ENCODE measurements around the gene LNPEP. TPM values are rescaled to one million over a fixed set of nuclear protein-coding genes. Genes with fewer than 3 reads are reported as not detected.
A peak's percentile ranks its signal among the peaks of the same experiment; 100 is the strongest.

LNPEP gene
- total RNA-seq, 6 donors from 2014 or later = 28.9 to 67.2 (median 42.7) TPM

DNA sequence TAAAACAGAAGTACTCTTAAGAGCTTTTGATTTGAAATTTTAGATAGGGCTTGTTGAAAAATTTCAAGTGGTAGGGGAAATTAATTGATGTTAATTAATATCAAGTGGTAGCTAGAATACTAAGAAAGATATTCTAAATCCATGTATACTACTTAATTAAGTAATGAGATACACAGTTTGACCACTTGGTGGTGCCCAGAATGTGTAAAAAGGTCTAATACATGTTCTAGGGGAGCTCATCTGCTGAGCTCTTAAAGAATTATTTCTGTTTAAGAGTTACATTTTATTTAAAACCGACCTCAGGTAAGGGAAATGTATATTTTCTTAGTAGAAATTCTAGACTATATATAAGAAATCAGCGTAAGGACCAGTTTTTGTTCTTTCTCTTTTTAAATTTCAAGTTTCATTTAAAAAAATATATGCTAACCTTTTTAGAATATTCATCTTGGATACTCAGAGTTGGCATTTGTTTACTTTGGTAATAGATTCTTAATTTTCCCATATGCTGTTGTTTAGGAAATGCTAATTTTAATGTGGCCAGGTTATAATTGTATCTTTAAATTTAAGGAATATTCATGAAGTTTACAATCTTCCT is 61.5 kb downstream of the LNPEP start:
- Histone ChIP-seq H3K36me3 (peaks cover 0 to 42% (median 10%) of the 10 kb centered on the region in 4 donors), H3K27me3 (no peaks in the 10 kb centered on the region), H3K4me3 (no peak overlapping the region), H3K27ac (no peak overlapping the region), H3K9me3 (no peaks in the 10 kb centered on the region), H3K4me1 (no peaks in the 10 kb centered on the region)
- ATAC-seq (ENCODE audit: low FRiP score in 2 of 2) (peak in 1 of 2 donors; percentile 46), DNase-seq (no peak)
- TF ChIP-seq, protein P1, sequence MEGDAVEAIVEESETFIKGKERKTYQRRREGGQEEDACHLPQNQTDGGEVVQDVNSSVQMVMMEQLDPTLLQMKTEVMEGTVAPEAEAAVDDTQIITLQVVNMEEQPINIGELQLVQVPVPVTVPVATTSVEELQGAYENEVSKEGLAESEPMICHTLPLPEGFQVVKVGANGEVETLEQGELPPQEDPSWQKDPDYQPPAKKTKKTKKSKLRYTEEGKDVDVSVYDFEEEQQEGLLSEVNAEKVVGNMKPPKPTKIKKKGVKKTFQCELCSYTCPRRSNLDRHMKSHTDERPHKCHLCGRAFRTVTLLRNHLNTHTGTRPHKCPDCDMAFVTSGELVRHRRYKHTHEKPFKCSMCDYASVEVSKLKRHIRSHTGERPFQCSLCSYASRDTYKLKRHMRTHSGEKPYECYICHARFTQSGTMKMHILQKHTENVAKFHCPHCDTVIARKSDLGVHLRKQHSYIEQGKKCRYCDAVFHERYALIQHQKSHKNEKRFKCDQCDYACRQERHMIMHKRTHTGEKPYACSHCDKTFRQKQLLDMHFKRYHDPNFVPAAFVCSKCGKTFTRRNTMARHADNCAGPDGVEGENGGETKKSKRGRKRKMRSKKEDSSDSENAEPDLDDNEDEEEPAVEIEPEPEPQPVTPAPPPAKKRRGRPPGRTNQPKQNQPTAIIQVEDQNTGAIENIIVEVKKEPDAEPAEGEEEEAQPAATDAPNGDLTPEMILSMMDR (IDR thresholded peaks at IDR 0.05) = peak in 4 of 6 experiments; percentile 13 to 48 (median 38)
- TF ChIP-seq EP300 (IDR thresholded peaks at IDR 0.05) (no peak), POLR2AphosphoS5 (IDR thresholded peaks at IDR 0.05) (no peak), POLR2A (IDR thresholded peaks at IDR 0.05) (no peak)
- 53 to 58% methylated on average over 2 of the region's 2 CpGs for WGBS, 2 donors

DNA sequence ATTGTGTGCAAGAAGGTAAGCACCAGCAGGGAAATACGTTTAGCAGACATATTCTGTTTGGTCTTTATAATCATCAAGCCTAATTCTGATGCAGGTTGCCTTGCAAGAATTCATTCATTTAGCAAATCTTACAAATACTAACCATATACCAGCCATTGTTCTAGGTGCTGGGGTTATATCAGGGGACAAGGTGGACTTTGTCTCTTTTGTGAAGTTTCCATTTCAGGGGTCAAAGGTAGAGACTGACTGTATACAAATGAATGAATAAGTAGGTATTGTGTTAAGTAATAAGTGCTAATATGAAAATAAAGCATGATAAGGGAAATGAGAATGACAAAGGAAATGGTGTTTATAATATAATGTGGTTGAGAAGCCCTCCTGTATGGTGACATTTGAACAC is 64.0 kb downstream of the LNPEP start:
- Histone ChIP-seq H3K27ac (no peak overlapping the region), H3K9me3 (no peaks in the 10 kb centered on the region), H3K4me1 (no peaks in the 10 kb centered on the region), H3K27me3 (no peaks in the 10 kb centered on the region), H3K36me3 (peaks cover 0 to 41% (median 6%) of the 10 kb centered on the region in 4 donors), H3K4me3 (no peak overlapping the region)
- WGBS, 2 donors = 88 to 92% methylated on average over 1 of the region's 1 CpG
- TF ChIP-seq, protein P1 (IDR thresholded peaks at IDR 0.05) = no peak
- TF ChIP-seq POLR2A (IDR thresholded peaks at IDR 0.05) (no peak), EP300 (IDR thresholded peaks at IDR 0.05) (no peak), POLR2AphosphoS5 (IDR thresholded peaks at IDR 0.05) (no peak)
- DNase-seq = no peak
- no peak for ATAC-seq (ENCODE audit: low FRiP score in 2 of 2)

GRCh38 chr5:97000391-97000790 is 64.5 kb downstream of the LNPEP start:
- 72 to 82% methylated on average over 3 of the region's 3 CpGs for WGBS, 2 donors
- ATAC-seq (ENCODE audit: low FRiP score in 2 of 2) = no peak
- TF ChIP-seq POLR2A (IDR thresholded peaks at IDR 0.05) (no peak), EP300 (IDR thresholded peaks at IDR 0.05) (no peak)
- Histone ChIP-seq H3K27ac (no peak overlapping the region), H3K36me3 (peaks cover 0 to 42% (median 6%) of the 10 kb centered on the region in 4 donors), H3K9me3 (no peaks in the 10 kb centered on the region), H3K4me3 (no peak overlapping the region), H3K4me1 (no peaks in the 10 kb centered on the region), H3K27me3 (no peaks in the 10 kb centered on the region)
- no peak for DNase-seq

DNA sequence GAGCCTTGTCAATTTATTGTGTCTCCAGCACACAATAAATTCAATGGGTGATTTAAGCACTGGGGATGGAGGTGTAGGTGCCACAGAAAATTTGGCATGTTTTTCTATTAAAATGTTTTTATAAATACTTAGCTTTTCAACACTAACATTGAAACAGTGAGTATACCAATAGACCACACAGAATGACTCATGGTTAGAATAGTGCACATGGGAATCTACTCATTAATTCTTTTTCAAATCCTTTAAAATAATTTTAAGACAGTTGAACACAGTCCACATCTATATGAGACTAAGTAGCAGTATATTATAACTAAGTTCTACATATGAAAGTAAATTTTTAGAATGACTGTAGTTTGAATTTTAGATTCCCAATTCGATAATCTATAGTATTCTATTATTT is 67.1 kb downstream of the LNPEP start:
- no peak for TF ChIP-seq POLR2A (IDR thresholded peaks at IDR 0.05)
- TF ChIP-seq EP300 (IDR thresholded peaks at IDR 0.05) = no peak
- no peak for TF ChIP-seq POLR2AphosphoS5 (IDR thresholded peaks at IDR 0.05)
- TF ChIP-seq, protein P1 (IDR thresholded peaks at IDR 0.05) = no peak
- ATAC-seq (ENCODE audit: low FRiP score in 2 of 2) (no peak), DNase-seq (no peak)
- WGBS, 2 donors = 96 to 98% methylated on average over 1 of the region's 1 CpG
- H3K4me1 ChIP-seq = no peaks in the 10 kb centered on the region
- no peak overlapping the region for H3K4me3 ChIP-seq
- no peaks in the 10 kb centered on the region for H3K9me3 ChIP-seq
- H3K27me3 ChIP-seq = no peaks in the 10 kb centered on the region
- H3K36me3 ChIP-seq = peaks cover 0 to 44% (median 8%) of the 10 kb centered on the region in 4 donors
- H3K27ac ChIP-seq = no peak overlapping the region

- 96% methylated on average over 2 of the region's 2 CpGs for WGBS, 2 donors
- no peak for DNase-seq
- peaks cover 0 to 9% (median 5%) of the 10 kb centered on the region in 4 donors for H3K4me1 ChIP-seq
- no peaks in the 10 kb centered on the region for H3K9me3 ChIP-seq
- no peak for ATAC-seq (ENCODE audit: low FRiP score in 2 of 2)
- H3K4me3 ChIP-seq = no peak overlapping the region
- H3K36me3 ChIP-seq = peaks cover 0 to 40% (median 8%) of the 10 kb centered on the region in 4 donors
- H3K27me3 ChIP-seq = no peaks in the 10 kb centered on the region
- TF ChIP-seq EP300 (IDR thresholded peaks at IDR 0.05) (no peak), POLR2A (IDR thresholded peaks at IDR 0.05) (no peak), POLR2AphosphoS5 (IDR thresholded peaks at IDR 0.05) (no peak)
- TF ChIP-seq, protein P1 (IDR thresholded peaks at IDR 0.05) = no peak
- H3K27ac ChIP-seq = no peak overlapping the region
These were observed 68.7 kb downstream of the LNPEP start for GRCh38 chr5:97004423-97005060.
